Subcutaneous abdominal adipose tissue (tissue), 5 donors: ENCODE results near the gene PYDC1.
"Not testable (repeated sequence)": the region's sequence is repeated elsewhere in the genome, so short reads cannot be mapped to it uniquely, and the experiment has no call there.

Experiments used
- H3K27ac ChIP-seq: one replicate; pipeline ENCODE4 v1.7.0; 2013; ENCODE audit warnings: low read depth, mild to moderate bottlenecking, inconsistent platforms, low read length, moderate library complexity
- H3K27me3 ChIP-seq, 5 donors: one replicate each; pipeline ENCODE4 v1.7.0; 2013; ENCODE audit warnings: low read length in 5 of 5, inconsistent platforms in 1 of 5; ENCODE audit not compliant: control insufficient read depth in 5 of 5, insufficient read depth in 4 of 5
- H3K36me3 ChIP-seq, 5 donors: one replicate each; pipeline ENCODE4 v1.7.0; 2013; ENCODE audit warnings: low read length in 5 of 5; ENCODE audit not compliant: control insufficient read depth in 5 of 5, insufficient read depth in 5 of 5
- H3K4me1 ChIP-seq, 5 donors: one replicate each; pipeline ENCODE4 v1.7.0; 2013; ENCODE audit warnings: low read length in 5 of 5, mild to moderate bottlenecking in 3 of 5, moderate library complexity in 1 of 5; ENCODE audit not compliant: control insufficient read depth in 5 of 5, insufficient read depth in 5 of 5
- H3K4me3 ChIP-seq, 5 donors: one replicate each; pipeline ENCODE4 v1.7.0; 2013; ENCODE audit warnings: low read length in 5 of 5, low read depth in 1 of 5
- H3K9ac ChIP-seq, 5 donors: one replicate each; pipeline ENCODE4 v1.7.0; 2013; ENCODE audit warnings: low read length in 5 of 5, mild to moderate bottlenecking in 4 of 5, moderate library complexity in 3 of 5
- H3K9me3 ChIP-seq, 5 donors: one replicate each; pipeline ENCODE4 v1.7.0; 2013; ENCODE audit warnings: low read length in 5 of 5; ENCODE audit not compliant: control insufficient read depth in 5 of 5
- donor health status: healthy.
- donor health status: healthy.
- donor health status: healthy.
- donor health status: healthy.
- donor health status: healthy.

The PYDC1 gene

DNA sequence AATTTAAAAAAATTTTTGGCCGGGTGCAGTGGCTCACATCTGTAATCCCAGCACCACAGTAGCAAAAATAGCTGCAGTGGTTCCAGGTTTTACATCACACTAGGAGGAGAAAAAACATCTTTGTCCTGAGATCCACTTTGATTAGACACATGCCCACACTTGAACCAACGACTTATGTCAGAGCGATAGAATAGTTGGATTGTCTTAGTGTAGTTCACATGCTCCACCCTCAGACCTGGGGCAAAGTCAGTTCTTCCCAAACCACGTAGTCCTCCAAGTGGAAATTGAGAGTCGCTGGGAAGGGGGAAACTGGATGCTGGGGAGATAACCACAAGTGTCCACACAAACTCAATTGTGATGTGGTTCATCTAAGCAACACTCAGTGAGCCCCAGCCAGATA lies 31.4 kb upstream of the PYDC1 start:
- Histone ChIP-seq H3K4me3 (no peak overlapping the region), H3K9ac (no peak overlapping the region)

DNA sequence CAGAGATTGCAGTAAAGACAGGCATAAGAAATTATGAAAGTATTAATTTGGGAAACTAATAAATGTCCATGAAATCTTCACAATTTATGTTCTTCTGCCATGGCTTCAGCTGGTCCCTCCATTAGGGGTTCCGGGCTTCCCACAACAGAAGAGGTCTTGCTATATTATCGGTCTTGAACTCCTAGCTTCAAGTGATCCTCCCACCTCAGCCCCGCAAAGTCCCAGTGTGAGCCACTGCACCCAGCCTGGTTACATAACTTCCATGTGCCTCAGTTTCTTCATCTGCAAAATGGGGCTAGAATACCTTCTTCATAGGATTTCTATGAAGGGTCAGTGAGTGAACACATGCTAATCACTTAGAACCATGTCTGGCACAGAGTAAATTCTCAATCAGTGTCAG lies 29.4 kb upstream of the PYDC1 start:
- Histone ChIP-seq H3K9ac (no peak overlapping the region), H3K36me3 (no peaks in the 10 kb centered on the region), H3K4me1 (peaks cover 0 to 3% (median 0%) of the 10 kb centered on the region in 5 donors), H3K27ac (no peak overlapping the region), H3K9me3 (no peaks in the 10 kb centered on the region), H3K4me3 (no peak overlapping the region), H3K27me3 (peaks cover 0 to 3% (median 0%) of the 10 kb centered on the region in 5 donors)

More for the DNA sequence above, 31.4 kb upstream of the PYDC1 start:
- Histone ChIP-seq H3K27me3 (peaks cover 0 to 3% (median 0%) of the 10 kb centered on the region in 5 donors), H3K4me1 (peaks cover 0 to 4% (median 0%) of the 10 kb centered on the region in 5 donors), H3K9me3 (no peaks in the 10 kb centered on the region), H3K36me3 (no peaks in the 10 kb centered on the region), H3K27ac (no peak overlapping the region)

DNA sequence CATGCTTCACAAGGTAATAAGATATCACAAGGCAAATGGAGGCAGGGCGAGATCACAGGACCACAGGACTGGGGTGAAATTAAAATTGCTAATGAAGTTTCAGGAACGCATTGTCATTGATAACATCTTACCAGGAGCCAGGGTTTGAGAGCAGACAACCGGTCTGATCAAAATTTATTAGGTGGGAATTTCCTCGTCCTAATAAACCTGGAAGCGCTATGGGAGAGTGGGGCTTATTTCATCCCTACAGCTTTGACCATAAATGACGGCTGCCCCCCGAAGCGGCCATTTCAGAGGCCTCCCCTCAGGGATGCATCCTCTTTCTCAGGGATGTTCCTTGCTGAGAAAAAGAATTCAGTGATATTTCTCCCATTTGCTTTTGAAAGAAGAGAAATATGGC lies 28.7 kb upstream of the PYDC1 start:
- not testable (repeated sequence) for H3K4me3 ChIP-seq

DNA sequence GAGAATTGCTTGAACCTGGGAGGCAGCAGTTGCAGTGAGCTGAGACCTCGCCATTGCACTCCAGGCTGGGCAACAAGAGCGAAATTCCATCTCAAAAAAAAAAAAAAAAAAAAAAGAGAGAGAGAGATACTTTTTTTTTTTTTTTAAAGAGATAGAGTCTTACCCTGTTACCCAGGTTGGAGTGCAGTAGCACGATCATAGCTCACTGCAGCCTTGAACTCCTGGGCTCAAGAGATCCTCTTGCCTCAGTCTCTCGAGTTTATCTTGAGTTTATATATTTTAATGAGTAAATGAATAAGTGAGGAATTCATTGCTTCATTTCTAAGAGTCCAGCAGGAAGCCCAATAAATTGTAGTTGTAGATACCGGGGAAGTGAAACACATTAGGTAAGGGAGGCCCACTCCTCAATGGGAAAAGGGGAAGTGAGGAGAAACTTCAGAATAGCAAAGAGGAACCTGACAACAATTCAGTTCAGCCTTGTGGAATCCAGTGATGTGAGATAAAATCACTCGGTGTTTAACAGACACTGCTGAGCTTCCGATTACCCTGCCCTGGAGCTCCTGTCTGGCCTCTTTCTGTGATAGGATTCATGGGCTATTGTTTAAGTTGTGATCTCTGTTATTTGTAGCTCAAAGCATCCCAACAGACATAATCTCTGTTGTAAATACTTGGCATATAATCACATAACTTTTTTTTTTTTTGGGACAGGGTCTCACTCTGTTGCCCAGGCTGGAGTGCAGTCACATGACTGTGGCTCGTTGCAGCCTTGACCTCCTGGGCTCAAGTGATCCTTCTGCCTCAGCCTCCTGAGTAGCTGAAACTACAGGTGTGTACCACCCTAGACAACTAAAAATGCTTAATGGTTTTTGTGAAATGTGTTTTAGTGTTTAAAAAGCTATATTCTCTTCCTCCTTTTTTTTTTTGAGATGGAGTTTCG lies 27.1 kb upstream of the PYDC1 start:
- Histone ChIP-seq H3K9me3 (no peaks in the 10 kb centered on the region), H3K36me3 (no peaks in the 10 kb centered on the region), H3K4me1 (peaks cover 0 to 3% (median 0%) of the 10 kb centered on the region in 5 donors), H3K27me3 (peaks cover 0 to 4% (median 0%) of the 10 kb centered on the region in 5 donors), H3K9ac (no peak overlapping the region), H3K4me3 (no peak overlapping the region), H3K27ac (no peak overlapping the region)

More for the DNA sequence above, 28.7 kb upstream of the PYDC1 start:
- H3K27me3 ChIP-seq, H3K9ac ChIP-seq, H3K9me3 ChIP-seq, H3K27ac ChIP-seq, H3K36me3 ChIP-seq, H3K4me1 ChIP-seq: not testable (repeated sequence)

DNA sequence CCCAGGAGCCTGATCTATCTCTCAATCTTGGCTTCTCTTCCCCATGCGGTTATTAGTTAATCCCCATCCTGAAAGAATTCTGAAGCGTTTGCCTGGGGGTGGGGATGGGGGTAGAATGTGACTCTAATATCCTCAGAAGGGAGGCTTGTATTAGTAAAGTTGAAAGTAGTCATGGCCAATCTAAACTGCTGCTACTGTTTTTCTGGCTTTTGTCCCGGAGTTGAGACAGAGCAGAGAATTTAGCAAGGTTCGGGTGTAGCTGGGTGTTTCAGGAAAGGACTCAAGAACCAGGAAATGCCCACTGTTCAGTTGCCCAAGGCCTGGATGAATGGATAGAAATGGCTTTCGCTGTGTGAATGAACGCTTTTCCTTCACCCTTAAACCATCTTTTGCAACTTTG lies 25.3 kb upstream of the PYDC1 start:
- Histone ChIP-seq H3K36me3 (no peaks in the 10 kb centered on the region), H3K27me3 (peaks cover 0 to 4% (median 0%) of the 10 kb centered on the region in 5 donors), H3K27ac (no peak overlapping the region), H3K4me3 (no peak overlapping the region), H3K4me1 (peaks cover 0 to 3% (median 0%) of the 10 kb centered on the region in 5 donors), H3K9me3 (no peaks in the 10 kb centered on the region), H3K9ac (no peak overlapping the region)

DNA sequence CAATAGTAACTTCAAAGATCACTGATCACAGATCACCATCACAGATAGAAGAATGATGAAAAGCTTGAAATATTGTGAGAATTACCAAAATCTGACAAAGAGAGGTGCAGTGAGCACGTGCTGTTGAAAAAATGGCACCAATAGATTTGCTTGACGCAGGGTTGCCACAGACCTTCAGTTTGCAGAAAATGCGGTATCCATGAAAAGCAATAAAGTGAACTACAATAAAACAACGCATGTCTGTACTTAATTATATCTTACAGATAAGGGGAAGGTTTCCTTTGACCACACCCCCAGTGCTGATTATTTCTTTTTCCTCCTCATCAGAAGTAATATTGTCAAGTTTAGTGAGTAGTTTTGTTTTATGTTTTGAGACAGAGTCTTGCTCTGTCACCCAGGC lies 21.1 kb upstream of the PYDC1 start:
- H3K9ac ChIP-seq, result no peak overlapping the region
- H3K4me1 ChIP-seq, result no peaks in the 10 kb centered on the region
- peaks cover 0 to 5% (median 3%) of the 10 kb centered on the region in 5 donors for H3K9me3 ChIP-seq
- no peak overlapping the region for H3K27ac ChIP-seq
- H3K36me3 ChIP-seq, result no peaks in the 10 kb centered on the region
- no peak overlapping the region for H3K4me3 ChIP-seq
- peaks cover 0 to 4% (median 0%) of the 10 kb centered on the region in 5 donors for H3K27me3 ChIP-seq

DNA sequence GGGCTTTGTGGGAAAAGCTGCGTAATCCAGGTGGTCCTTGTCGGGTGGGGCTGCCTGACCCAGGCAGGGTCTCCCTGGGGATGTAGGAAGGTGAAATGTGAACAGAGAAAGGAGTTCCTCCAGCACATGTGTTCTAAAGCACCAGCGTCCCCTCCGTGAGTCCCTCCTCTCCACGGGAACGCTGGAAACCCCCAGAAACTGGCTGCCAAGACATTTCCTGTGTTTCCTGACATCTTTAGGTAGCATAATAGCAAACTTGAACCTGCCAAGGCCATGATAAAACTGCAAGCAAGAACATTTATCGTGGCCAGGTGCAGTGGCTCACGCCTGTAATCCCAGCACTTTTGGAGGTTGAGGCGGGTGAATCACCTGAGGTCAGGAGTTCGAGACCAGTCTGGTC lies 12.6 kb upstream of the PYDC1 start:
- H3K27ac ChIP-seq, result no peak overlapping the region
- peaks cover 0 to 9% (median 0%) of the 10 kb centered on the region in 5 donors for H3K4me1 ChIP-seq
- H3K9me3 ChIP-seq, result peaks cover 0 to 1% (median 0%) of the 10 kb centered on the region in 5 donors
- no peaks in the 10 kb centered on the region for H3K27me3 ChIP-seq
- no peak overlapping the region for H3K9ac ChIP-seq
- H3K36me3 ChIP-seq, result no peaks in the 10 kb centered on the region
- H3K4me3 ChIP-seq, result no peak overlapping the region

DNA sequence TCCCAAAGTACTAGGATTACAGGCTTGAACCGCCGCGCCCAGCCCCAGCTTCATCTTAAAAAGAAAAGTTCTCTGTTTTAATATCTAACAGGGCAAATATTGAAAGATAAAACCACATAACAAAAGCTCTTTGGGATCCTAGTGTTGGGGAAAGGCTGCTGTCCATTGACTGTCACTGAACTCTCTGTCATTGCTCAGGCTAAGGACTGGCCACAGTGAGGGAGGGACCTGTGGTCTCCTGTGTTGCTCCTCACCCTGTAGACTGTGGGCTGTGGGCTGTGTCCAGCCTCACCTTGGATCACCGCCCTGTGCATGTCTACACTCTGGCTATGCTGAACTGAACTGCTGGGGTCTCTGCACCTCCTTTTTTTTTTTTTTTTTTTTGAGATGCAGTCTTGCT lies 11.3 kb upstream of the PYDC1 start:
- Histone ChIP-seq H3K4me1 (peaks cover 0 to 9% (median 0%) of the 10 kb centered on the region in 5 donors), H3K9me3 (no peaks in the 10 kb centered on the region), H3K36me3 (no peaks in the 10 kb centered on the region), H3K9ac (no peak overlapping the region), H3K27ac (no peak overlapping the region), H3K4me3 (no peak overlapping the region), H3K27me3 (no peaks in the 10 kb centered on the region)

DNA sequence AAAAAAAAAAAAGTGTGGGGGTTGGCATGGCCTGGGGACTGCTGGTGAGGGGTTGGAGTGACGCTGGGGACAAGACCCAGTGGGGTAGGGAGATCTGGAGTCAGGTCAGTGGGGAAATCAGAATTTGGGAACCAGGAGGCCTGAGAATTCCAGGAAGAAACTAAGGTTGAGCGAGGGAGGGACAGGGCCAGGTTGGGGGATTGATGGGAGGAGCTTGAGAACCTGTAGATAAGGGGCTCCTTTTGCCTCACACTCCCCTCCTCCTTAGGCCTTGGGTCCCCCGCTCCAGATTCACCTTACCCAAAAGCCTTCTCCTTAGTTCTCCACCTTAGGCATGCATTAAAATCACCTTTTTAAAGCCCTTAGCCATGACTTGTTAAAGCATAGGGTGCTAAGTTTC lies 8.3 kb upstream of the PYDC1 start:
- Histone ChIP-seq H3K4me3 (no peak overlapping the region), H3K9me3 (no peaks in the 10 kb centered on the region), H3K9ac (no peak overlapping the region)

More for the DNA sequence above, 8.3 kb upstream of the PYDC1 start:
- Histone ChIP-seq H3K4me1 (peaks cover 0 to 9% (median 0%) of the 10 kb centered on the region in 5 donors), H3K36me3 (no peaks in the 10 kb centered on the region), H3K27ac (no peak overlapping the region), H3K27me3 (peaks cover 0 to 14% (median 5%) of the 10 kb centered on the region in 5 donors)
